ENCODE data around the gene ZFAND6. TPM values are rescaled to one million over a fixed set of nuclear protein-coding genes. Genes with fewer than 3 reads are reported as not detected.

Gene ZFAND6
- total RNA-seq, 1 donor from 2014 or later: 46.8 TPM

GRCh38 chr15:80055933-80056332 lies 3.5 kb upstream of the ZFAND6 start:
- H3K27ac Mint-ChIP-seq (ENCODE audit: unreplicated experiment): no peak overlapping the region
- no peak for DNase-seq (ENCODE audit: low spot score)
- no peak overlapping the region for H3K4me3 Mint-ChIP-seq (ENCODE audit: unreplicated experiment)
- no peaks in the 10 kb centered on the region for H3K9me3 Mint-ChIP-seq (ENCODE audit: low read depth)
- peaks cover 7% of the 10 kb centered on the region for H3K27me3 Mint-ChIP-seq (ENCODE audit: low read depth)
- H3K4me1 Mint-ChIP-seq (ENCODE audit: low read depth): peaks cover 10% of the 10 kb centered on the region
- H3K36me3 Mint-ChIP-seq (ENCODE audit: low read depth): no peaks in the 10 kb centered on the region
- TF ChIP-seq, protein P1, sequence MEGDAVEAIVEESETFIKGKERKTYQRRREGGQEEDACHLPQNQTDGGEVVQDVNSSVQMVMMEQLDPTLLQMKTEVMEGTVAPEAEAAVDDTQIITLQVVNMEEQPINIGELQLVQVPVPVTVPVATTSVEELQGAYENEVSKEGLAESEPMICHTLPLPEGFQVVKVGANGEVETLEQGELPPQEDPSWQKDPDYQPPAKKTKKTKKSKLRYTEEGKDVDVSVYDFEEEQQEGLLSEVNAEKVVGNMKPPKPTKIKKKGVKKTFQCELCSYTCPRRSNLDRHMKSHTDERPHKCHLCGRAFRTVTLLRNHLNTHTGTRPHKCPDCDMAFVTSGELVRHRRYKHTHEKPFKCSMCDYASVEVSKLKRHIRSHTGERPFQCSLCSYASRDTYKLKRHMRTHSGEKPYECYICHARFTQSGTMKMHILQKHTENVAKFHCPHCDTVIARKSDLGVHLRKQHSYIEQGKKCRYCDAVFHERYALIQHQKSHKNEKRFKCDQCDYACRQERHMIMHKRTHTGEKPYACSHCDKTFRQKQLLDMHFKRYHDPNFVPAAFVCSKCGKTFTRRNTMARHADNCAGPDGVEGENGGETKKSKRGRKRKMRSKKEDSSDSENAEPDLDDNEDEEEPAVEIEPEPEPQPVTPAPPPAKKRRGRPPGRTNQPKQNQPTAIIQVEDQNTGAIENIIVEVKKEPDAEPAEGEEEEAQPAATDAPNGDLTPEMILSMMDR (IDR thresholded peaks at IDR 0.05): no peak

- Mint-ChIP-seq H3K4me3 (ENCODE audit: unreplicated experiment) (no peak overlapping the region), H3K27me3 (ENCODE audit: low read depth) (peaks cover 7% of the 10 kb centered on the region), H3K27ac (ENCODE audit: unreplicated experiment) (no peak overlapping the region), H3K9me3 (ENCODE audit: low read depth) (no peaks in the 10 kb centered on the region), H3K4me1 (ENCODE audit: low read depth) (peaks cover 27% of the 10 kb centered on the region), H3K36me3 (ENCODE audit: low read depth) (no peaks in the 10 kb centered on the region)
- no peak for DNase-seq (ENCODE audit: low spot score)
- TF ChIP-seq, protein P1 (IDR thresholded peaks at IDR 0.05): no peak
These were observed 1.4 kb upstream of the ZFAND6 start for GRCh38 chr15:80058044-80058443.

- Mint-ChIP-seq H3K9me3 (ENCODE audit: low read depth) (no peaks in the 10 kb centered on the region), H3K4me3 (ENCODE audit: unreplicated experiment) (peak overlapping the region; percentile 79), H3K36me3 (ENCODE audit: low read depth) (no peaks in the 10 kb centered on the region), H3K4me1 (ENCODE audit: low read depth) (peaks cover 27% of the 10 kb centered on the region), H3K27ac (ENCODE audit: unreplicated experiment) (peak overlapping the region; percentile 89), H3K27me3 (ENCODE audit: low read depth) (peaks cover 7% of the 10 kb centered on the region)
- TF ChIP-seq, protein P1 (IDR thresholded peaks at IDR 0.05): no peak
- no peak for DNase-seq (ENCODE audit: low spot score)
These were observed 395 bp downstream of the ZFAND6 start for GRCh38 chr15:80059786-80060355.

DNA sequence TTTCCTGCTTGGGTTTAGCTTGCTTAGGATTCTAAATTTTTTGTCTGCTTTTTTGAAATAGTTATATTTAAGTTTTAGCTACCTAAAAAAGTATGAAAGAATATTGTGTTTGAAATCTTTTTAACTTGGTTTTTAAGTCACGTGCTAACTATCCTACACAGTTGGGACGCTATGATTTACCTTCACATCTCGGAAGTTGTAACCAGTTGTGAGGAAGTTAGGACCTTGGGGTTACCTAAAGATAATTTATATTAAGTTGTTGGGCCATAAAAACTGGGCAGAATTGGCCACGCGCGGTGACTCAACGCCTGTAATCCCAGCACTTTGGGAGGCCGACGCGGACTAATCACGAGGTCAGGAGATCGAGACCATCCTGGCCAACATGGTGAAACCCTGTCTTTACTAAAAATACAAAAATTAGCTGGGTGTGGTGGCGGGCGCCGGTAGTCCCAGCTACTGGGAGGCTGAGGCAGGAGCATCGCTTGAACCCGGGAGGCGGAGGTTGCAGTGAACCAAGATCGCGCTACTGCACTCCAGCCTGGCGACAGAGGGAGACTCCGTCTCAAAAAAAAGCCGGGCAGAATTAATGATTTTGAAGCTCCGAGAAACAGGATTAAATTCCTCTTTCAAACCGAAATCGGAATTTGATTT lies 1.0 kb downstream of the ZFAND6 start:
- TF ChIP-seq, protein P1 (IDR thresholded peaks at IDR 0.05): peak; percentile 69
- Mint-ChIP-seq H3K4me3 (ENCODE audit: unreplicated experiment) (peak overlapping the region; percentile 79), H3K4me1 (ENCODE audit: low read depth) (peaks cover 27% of the 10 kb centered on the region), H3K27me3 (ENCODE audit: low read depth) (peaks cover 7% of the 10 kb centered on the region), H3K9me3 (ENCODE audit: low read depth) (no peaks in the 10 kb centered on the region), H3K36me3 (ENCODE audit: low read depth) (no peaks in the 10 kb centered on the region), H3K27ac (ENCODE audit: unreplicated experiment) (peak overlapping the region; percentile 88)
- no peak for DNase-seq (ENCODE audit: low spot score)

DNA sequence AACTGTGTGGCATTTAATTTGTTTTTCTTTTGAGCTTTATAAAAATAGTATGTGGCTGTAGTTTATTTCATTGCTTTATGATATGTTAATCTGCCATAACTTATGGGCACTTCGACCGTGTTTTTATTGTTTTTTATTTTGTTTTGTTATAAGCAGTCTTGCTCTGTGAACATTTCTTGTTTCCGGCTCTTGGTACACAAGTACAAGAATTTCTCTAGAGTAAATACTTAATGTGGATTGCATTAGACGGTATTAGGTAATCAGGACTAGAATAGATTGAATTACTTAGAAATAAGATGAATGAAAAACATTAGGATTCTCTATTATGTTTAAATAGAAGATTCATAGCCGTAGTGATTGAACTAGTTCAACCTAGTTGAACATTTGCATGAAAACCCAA lies 2.1 kb downstream of the ZFAND6 start:
- Mint-ChIP-seq H3K4me3 (ENCODE audit: unreplicated experiment) (peak overlapping the region; percentile 79), H3K27me3 (ENCODE audit: low read depth) (peaks cover 7% of the 10 kb centered on the region), H3K36me3 (ENCODE audit: low read depth) (no peaks in the 10 kb centered on the region), H3K27ac (ENCODE audit: unreplicated experiment) (no peak overlapping the region), H3K9me3 (ENCODE audit: low read depth) (no peaks in the 10 kb centered on the region), H3K4me1 (ENCODE audit: low read depth) (peaks cover 27% of the 10 kb centered on the region)
- DNase-seq (ENCODE audit: low spot score): no peak
- TF ChIP-seq, protein P1 (IDR thresholded peaks at IDR 0.05): no peak
